Ishikawa (cell line): ENCODE data around the gene RILP.

Experiments used
- CEBPB ChIP-seq: IDR thresholded peaks from 2 replicates; pipeline ENCODE4 v1.6.1; 2012
- CREB1 ChIP-seq: IDR thresholded peaks from 2 replicates; pipeline ENCODE4 v1.6.1; 2012; ENCODE audit warnings: low read depth
- EGR1 ChIP-seq: IDR thresholded peaks from 2 replicates; pipeline ENCODE4 v1.6.1; 2012
- EP300 ChIP-seq: IDR thresholded peaks from 2 replicates; pipeline ENCODE4 v1.6.1; 2012; ENCODE audit warnings: borderline replicate concordance
- FOXM1 ChIP-seq: IDR thresholded peaks from 2 replicates; pipeline ENCODE4 v1.6.1; 2012; ENCODE audit warnings: low read depth, borderline replicate concordance
- MAX ChIP-seq: IDR thresholded peaks from 2 replicates; pipeline ENCODE4 v1.6.1; 2012
- RAD21 ChIP-seq: IDR thresholded peaks from 2 replicates; pipeline ENCODE4 v1.6.1; 2012; ENCODE audit warnings: low read depth
- REST ChIP-seq: IDR thresholded peaks from 2 replicates; pipeline ENCODE4 v1.6.1; 2012; ENCODE audit warnings: low read depth, mild to moderate bottlenecking
- TAF1 ChIP-seq: IDR thresholded peaks from 2 replicates; pipeline ENCODE4 v1.6.1; 2012; ENCODE audit warnings: low read depth, mild to moderate bottlenecking
- TCF12 ChIP-seq: IDR thresholded peaks from 2 replicates; pipeline ENCODE4 v1.6.1; 2012; ENCODE audit warnings: low read depth
- YY1 ChIP-seq: IDR thresholded peaks from 2 replicates; pipeline ENCODE4 v1.6.1; 2012; ENCODE audit warnings: low read depth

DNA sequence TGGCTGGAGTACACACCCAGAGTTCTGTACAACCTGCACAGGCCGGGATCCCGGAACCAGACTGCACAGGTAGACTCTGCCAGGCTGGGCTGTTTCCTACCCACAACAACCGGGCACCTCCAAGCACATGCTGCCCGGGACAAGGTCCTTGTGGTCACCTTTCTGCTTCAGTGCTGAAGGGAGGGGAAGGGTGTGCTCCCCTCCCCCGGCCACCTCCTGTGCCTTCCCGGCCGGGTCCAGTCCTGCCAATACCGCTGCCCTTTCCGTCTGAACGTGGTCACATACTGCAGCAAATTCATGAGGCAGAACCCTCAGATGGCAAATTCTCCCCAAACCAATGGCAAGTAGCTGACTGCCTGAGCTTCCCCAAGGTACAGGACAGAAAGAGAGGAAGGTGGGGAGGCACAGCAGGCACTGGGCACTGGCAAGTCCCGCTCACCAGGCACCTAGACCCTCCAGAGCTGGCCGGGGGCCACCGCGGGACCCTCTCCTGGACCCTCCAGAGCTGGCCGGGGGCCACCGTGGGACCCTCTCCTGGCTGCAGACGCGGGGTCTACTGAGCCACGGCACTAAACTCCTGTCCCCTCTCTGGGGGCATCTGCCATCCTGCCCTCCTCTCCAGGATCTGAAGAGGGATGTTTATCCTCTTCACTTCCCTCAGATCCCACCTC is 43.9 kb downstream of the RILP start:
- TF ChIP-seq RAD21, result no peak
- no peak for TF ChIP-seq TAF1
- no peak for TF ChIP-seq REST
- TF ChIP-seq CREB1, result no peak
- TF ChIP-seq MAX, result no peak
- no peak for TF ChIP-seq EP300
- no peak for TF ChIP-seq CEBPB
- TF ChIP-seq TCF12, result no peak
- TF ChIP-seq EGR1, result no peak
- TF ChIP-seq YY1, result no peak
- no peak for TF ChIP-seq FOXM1
